ENCODE results near the gene PDAP1. TPM values are rescaled to one million over a fixed set of nuclear protein-coding genes. Genes with fewer than 3 reads are reported as not detected.

PDAP1 gene
- total and polyA plus RNA-seq, 2 of the 8 experiments (the other 6 are each of a cell fraction or from before 2014, with no cell fraction given): 26.6 to 169 TPM

- Histone ChIP-seq H3K4me2 (ENCODE audit: insufficient read depth in 1 of 2, low read depth in 2 of 2, low read length in 2 of 2) (no peak overlapping the region), H3K4me1 (replicated peaks in 1 of 4; ENCODE audit: control insufficient read depth in 3 of 4, insufficient read depth in 4 of 4, low read length in 3 of 4) (no peaks in the 10 kb centered on the region; a peak in 1 of 7 replicates), H2BK120ac (replicated peaks; ENCODE audit: low read depth, low read length) (no peak overlapping the region), H2BK5ac (ENCODE audit: low read depth, low read length) (no peak overlapping the region), H3K14ac (ENCODE audit: insufficient read length) (no peak overlapping the region), H3K9ac (replicated peaks in 1 of 4; ENCODE audit: extremely low read depth in 1 of 4, low read depth in 3 of 4, low read length in 3 of 4) (no peak overlapping the region), H2AK5ac (ENCODE audit: low read depth, low read length) (no peak overlapping the region), H3K27ac (ENCODE audit: low read depth, low read length) (no peak overlapping the region), H3K4ac (replicated peaks; ENCODE audit: insufficient read length, low read depth, low read length) (no peak overlapping the region), H3K27me3 (replicated peaks in 1 of 4; ENCODE audit: control insufficient read depth in 3 of 4, extremely low read depth in 1 of 4, insufficient read depth in 3 of 4, low read length in 3 of 4) (no peaks in the 10 kb centered on the region; a peak in 1 of 7 replicates), H3K56ac (replicated peaks; ENCODE audit: insufficient read length, low read depth, low read length) (no peak overlapping the region), H4K91ac (replicated peaks; ENCODE audit: insufficient read length, low read length) (no peak overlapping the region), H3K79me2 (ENCODE audit: control insufficient read depth in 1 of 2, insufficient read depth in 2 of 2, low read length in 2 of 2) (no peaks in the 10 kb centered on the region), H2BK12ac (ENCODE audit: low read depth, low read length) (no peak overlapping the region), H3K79me1 (ENCODE audit: low read depth, low read length) (no peaks in the 10 kb centered on the region; the same call in none of the 2 replicates), H3K36me3 (ENCODE audit: control insufficient read depth in 2 of 4, insufficient read depth in 4 of 4, low read length in 3 of 4) (peaks cover 28 to 78% (median 59%) of the 10 kb centered on the region in 4 experiments), H4K5ac (ENCODE audit: insufficient read length, low read depth, low read length) (no peak overlapping the region), H3K23me2 (ENCODE audit: low read depth, low read length) (no peaks in the 10 kb centered on the region), H2AFZ (ENCODE audit: low read length) (no peak overlapping the region), H3K4me3 (ENCODE audit: extremely low read depth in 1 of 4, insufficient read depth in 2 of 4, low read depth in 3 of 4, low read length in 4 of 4) (no peak overlapping the region), H2BK20ac (ENCODE audit: low read length) (no peak overlapping the region), H3K23ac (ENCODE audit: insufficient read length) (no peak overlapping the region), H2BK15ac (ENCODE audit: low read length) (no peak overlapping the region), H4K20me1 (replicated peaks in 1 of 2; ENCODE audit: control insufficient read depth in 1 of 2, insufficient read depth in 2 of 2, low read length in 2 of 2) (peaks cover 3 to 19% of the 10 kb centered on the region in 2 experiments), H3K9me3 (ENCODE audit: insufficient read depth in 2 of 2, low read depth in 1 of 2, low read length in 1 of 2) (no peaks in the 10 kb centered on the region), H3K18ac (ENCODE audit: extremely low read depth, low read length) (no peak overlapping the region), H4K8ac (ENCODE audit: extremely low read depth, insufficient read depth, low read length) (no peak overlapping the region)
- TF ChIP-seq SIRT6 (IDR thresholded peaks at IDR 0.05; ENCODE audit: low read length): no peak
- no peak for TF ChIP-seq SAP30 (IDR thresholded peaks at IDR 0.05; ENCODE audit: insufficient read depth, insufficient replicate concordance, low read length)
- TF ChIP-seq CREB1 (IDR thresholded peaks at IDR 0.05): no peak
- no peak for FAIRE-seq
- WGBS, 2 experiments (ENCODE audit: extremely low coverage in 1 of 2, insufficient coverage in 1 of 2, insufficient read length in 1 of 2, insufficient replicate concordance in 2 of 2, low coverage in 1 of 2, low lambda C conversion rate in 2 of 2, missing lambda C conversion rate in 1 of 2): 92% methylated on average over 7 of the region's 7 CpGs; no CpG with 5 or more reads in 1 of the 2 experiments
- no peak for DNase-seq (ENCODE audit: low read depth in 1 of 2, low spot score in 2 of 2)
- POLR2A ChIA-PET (ENCODE audit: partially characterized antibody): interaction anchor here (0.6 to 5.1 kb wide), 12 partner anchors 9 to 968 kb away, joined by 3 to 32 read pairs (median 7); partner anchors contain the start of genes BUD31, CPSF4, PDAP1 and PTCD1
- CTCF ChIA-PET (ENCODE audit: partially characterized antibody): interaction anchor here (0.7 to 2.3 kb wide), 3 partner anchors 12 to 266 kb away, joined by 3 to 8 read pairs (median 4); partner anchors contain the start of genes BUD31 and PDAP1
Measured at GRCh38 chr7:99420986-99421385, 12.6 kb upstream of the PDAP1 start.
